HepG2 (cell line): Measurements from ENCODE around the gene OSR1. TPM values are rescaled to one million over a fixed set of nuclear protein-coding genes. Genes with fewer than 3 reads are reported as not detected.

Experiments
- ATAC-seq: fragments of 200-7000 bp; cut with Tn5 transposase; 3 replicates; pipeline ENCODE4 v1.9.1; 2020; ENCODE audit warnings: mild to moderate bottlenecking, moderate library complexity
- BruUV-seq: library from RNA; stranded (reverse); fragments of 400-500 nt; replicated peaks from 2 replicates; lab custom pipeline; 2021; lab: Mats Ljungman, UMichigan
- CTCF ChIA-PET: fragments of 300-600 bp; formaldehyde crosslinking; extraction: SDS; loops from one replicate; lab custom pipeline; 2021; ENCODE audit warnings: low total read pairs, inconsistent platforms, low intra/inter-chr PET ratio; lab: Yijun Ruan, JAX
- POLR2A ChIA-PET: fragments of 350-600 bp; sonication (Branson Sonifier 250); formaldehyde crosslinking; loops from one replicate; lab custom pipeline; 2020; ENCODE audit warnings: antibody characterized with exemption, inconsistent platforms; lab: Yijun Ruan, JAX
- DNase-seq: peaks from one replicate; pipeline ENCODE4 v3.0.0-alpha.2; 2015; ENCODE audit warnings: low spot score
- FAIRE-seq: peaks from 3 replicates; lab custom pipeline; 2011; peaks lifted over from hg19 to GRCh38; lab: Jason Lieb, UNC
- H2AFZ ChIP-seq: one replicate; pipeline ENCODE4 v1.6.1; 2011; ENCODE audit warnings: low read length, inconsistent platforms
- H3K27ac ChIP-seq: fragments of 300-600 bp; 3 replicates; pipeline ENCODE4 v1.8.0; 2011; ENCODE audit warnings: mixed run types, mild to moderate bottlenecking, mixed read lengths, low read length, inconsistent platforms; ENCODE audit not compliant: insufficient read depth; ENCODE audit errors: extremely low read length
- H3K27me3 ChIP-seq, 2 experiments: fragments of 200-600 bp in 1 of 2; 2 replicates in 1 of 2; 3 replicates in 1 of 2; pipeline versions ENCODE4 v1.6.0 to v1.8.0; 2011; ENCODE audit warnings: low read length in 2 of 2, mild to moderate bottlenecking in 2 of 2, moderate library complexity in 2 of 2, inconsistent platforms in 1 of 2; ENCODE audit not compliant: insufficient read depth in 2 of 2, control insufficient read depth in 1 of 2
- H3K36me3 ChIP-seq, 2 experiments: fragments of 200-600 bp in 1 of 2; replicated peaks in 1 of 2; 2 replicates in 1 of 2; 3 replicates in 1 of 2; pipeline versions ENCODE4 v1.5.1 to v1.8.0; 2011; ENCODE audit warnings: low read length in 2 of 2, inconsistent platforms in 1 of 2; ENCODE audit not compliant: insufficient read depth in 2 of 2, control insufficient read depth in 1 of 2
- H3K4me1 ChIP-seq: 2 replicates; pipeline ENCODE4 v1.5.1; 2012; ENCODE audit warnings: low read length, inconsistent platforms; ENCODE audit not compliant: insufficient read depth
- H3K4me2 ChIP-seq: 2 replicates; pipeline ENCODE4 v1.6.0; 2011; ENCODE audit warnings: low read depth, low read length, inconsistent platforms
- H3K4me3 ChIP-seq, 3 experiments: fragments of 200-600 bp in 1 of 3; sonication (generic), shearing (Covaris generic) in 1 of 3; replicated peaks in 1 of 3; 2 replicates each; pipeline ENCODE4 v1.5.1; 2011 to 2016; ENCODE audit warnings: low read length in 3 of 3, inconsistent platforms in 2 of 3, low read depth in 2 of 3, mild to moderate bottlenecking in 2 of 3, control low read depth in 1 of 3, mixed read lengths in 1 of 3; ENCODE audit not compliant: insufficient read depth in 1 of 3
- H3K79me2 ChIP-seq: one replicate; pipeline ENCODE4 v1.6.1; 2011; ENCODE audit warnings: low read length, inconsistent platforms; ENCODE audit not compliant: insufficient read depth
- H3K9ac ChIP-seq: 2 replicates; pipeline ENCODE4 v1.6.0; 2011; ENCODE audit warnings: mild to moderate bottlenecking, low read depth, low read length, inconsistent platforms; ENCODE audit not compliant: insufficient read depth
- H3K9me3 ChIP-seq: 2 replicates; pipeline ENCODE4 v1.5.1; 2012; ENCODE audit warnings: mild to moderate bottlenecking, low read length
- H4K20me1 ChIP-seq: 2 replicates; pipeline ENCODE4 v1.6.0; 2011; ENCODE audit warnings: inconsistent platforms, mild to moderate bottlenecking, low read length, moderate library complexity; ENCODE audit not compliant: insufficient read depth
- CEBPB ChIP-seq: IDR thresholded peaks from 2 replicates; pipeline ENCODE4 v1.6.1; 2011; ENCODE audit warnings: low read depth, low read length, improper control_type of control experiment, borderline replicate concordance
- GATA4 ChIP-seq: sonication (generic); IDR thresholded peaks from 2 replicates; pipeline ENCODE4 v1.6.1; 2016; ENCODE audit warnings: antibody characterized with exemption, low read depth, borderline replicate concordance
- MIER2 ChIP-seq: IDR thresholded peaks from 2 replicates; pipeline ENCODE4 v1.6.1; 2016; ENCODE audit warnings: missing biosample characterization, missing genetic modification reagents
- MIER3 ChIP-seq: IDR thresholded peaks from 2 replicates; pipeline ENCODE4 v1.6.1; 2016; ENCODE audit warnings: missing compliant biosample characterization, borderline replicate concordance
- PRDM15 ChIP-seq: sonication (generic); formaldehyde crosslinking; IDR thresholded peaks from 2 replicates; pipeline ENCODE4 v1.4.0; 2020; ENCODE audit warnings: missing genetic modification reagents
- RARA ChIP-seq: IDR thresholded peaks from 2 replicates; pipeline ENCODE4 v1.6.1; 2016; ENCODE audit warnings: missing genetic modification reagents, missing compliant biosample characterization
- SMAD9 ChIP-seq: sonication (generic); formaldehyde crosslinking; IDR thresholded peaks from 2 replicates; pipeline ENCODE4 v1.5.1; 2020; ENCODE audit warnings: mild to moderate bottlenecking, missing genetic modification reagents
- TRIM24 ChIP-seq: sonication (generic); formaldehyde crosslinking; IDR thresholded peaks from 2 replicates; pipeline ENCODE4 v1.8.0; 2022; ENCODE audit warnings: mild to moderate bottlenecking, missing genetic modification reagents
- ZNF589 ChIP-seq: sonication (generic); formaldehyde crosslinking; conservative IDR thresholded peaks from 2 replicates; pipeline ENCODE4 v1.8.0; 2022; ENCODE audit warnings: mild to moderate bottlenecking, moderate library complexity, missing genetic modification reagents
- ZNF691 ChIP-seq: sonication (generic); formaldehyde crosslinking; IDR thresholded peaks from 2 replicates; pipeline ENCODE4 v1.4.0; 2020; ENCODE audit warnings: missing genetic modification reagents, low read depth, mild to moderate bottlenecking, borderline replicate concordance
- ZNF747 ChIP-seq: sonication (generic); formaldehyde crosslinking; IDR thresholded peaks from 2 replicates; pipeline ENCODE4 v1.8.1; 2023; ENCODE audit warnings: missing genetic modification reagents, mild to moderate bottlenecking, borderline replicate concordance
- ZNF772 ChIP-seq: sonication (generic); formaldehyde crosslinking; IDR thresholded peaks from 2 replicates; pipeline ENCODE4 v1.5.0; 2020; ENCODE audit warnings: mild to moderate bottlenecking, missing genetic modification reagents
- ZSCAN12 ChIP-seq: sonication (generic); formaldehyde crosslinking; IDR thresholded peaks from 2 replicates; pipeline ENCODE4 v1.9.0; 2021; ENCODE audit warnings: mild to moderate bottlenecking, missing genetic modification reagents
- WGBS: methylation state at CpG from one replicate; pipeline ENCODE4 v1.1.6; 2017; ENCODE audit warnings: low lambda C conversion rate; 5-methylcytosine and 5-hydroxymethylcytosine counted together
- in situ Hi-C: cut with HindIII; loops from 2 replicates; pipeline ENCODE4 v1.10.0; 2017; ENCODE audit warnings: low pct_unique_long_range_greater_than_20kb; ENCODE audit not compliant: extremely low pct_ligation_motif_present
- intact Hi-C: fragments of 100-400 bp; cut with micrococcal nuclease; formaldehyde crosslinking; loops from one replicate; pipeline ENCODE4 v1.10.0; 2022; ENCODE audit not compliant: unreplicated experiment
- polyA plus RNA-seq, 8 experiments: library from polyadenylated mRNA; depleted of rRNA in 3 of 8; stranded (reverse) in 7 of 8; unstranded in 1 of 8; fragments of >200 nt; fragmentation: Illumina TruSeq in 4 of 8; extraction: Trizol in 4 of 8; gene quantifications; 2 replicates each; pipeline versions ENCODE4 v1.2.1 to v1.2.3, GENCODE V29; 2011 to 2016; ENCODE audit warnings: low read depth in 4 of 8, missing spikeins in 1 of 8, mixed read lengths in 1 of 8; ENCODE audit not compliant: insufficient read depth in 1 of 8
- total RNA-seq, 5 experiments: library from RNA; depleted of rRNA; stranded (reverse); fragments of >200 nt; fragmentation: Illumina TruSeq; extraction: Trizol; gene quantifications; 2 replicates each; pipeline ENCODE4 v1.2.3, GENCODE V29; 2016; ENCODE audit warnings: low read depth in 1 of 5

The OSR1 gene
- total and polyA plus RNA-seq, 2 of the 13 experiments (the other 11 are each of a cell fraction or from before 2014, with no cell fraction given): 0.63 to 1.1 TPM

GRCh38 chr2:19367326-19367725 is 8.9 kb upstream of the OSR1 start:
- H3K4me3 ChIP-seq: no peak overlapping the region
- CTCF ChIA-PET: no interaction called here
- no peak overlapping the region for H2AFZ ChIP-seq
- 2% methylated on average over 5 of the region's 5 CpGs for WGBS
- no peak for ATAC-seq
- no TSS peak for BruUV-seq
- POLR2A ChIA-PET: no interaction called here
- no peaks in the 10 kb centered on the region for H4K20me1 ChIP-seq
- no peaks in the 10 kb centered on the region for H3K36me3 ChIP-seq
- H3K79me2 ChIP-seq: no peaks in the 10 kb centered on the region
- FAIRE-seq: no peak
- no peaks in the 10 kb centered on the region for H3K9me3 ChIP-seq
- H3K27ac ChIP-seq: no peak overlapping the region
- TF ChIP-seq CEBPB: 0 out of 2 replicates have a peak, but pooled peaks have one; percentile 13
- no peak for TF ChIP-seq PRDM15 (CRISPR knock-in tag)
- in situ Hi-C loops: loop anchor here (10.0 kb wide), 2 partner anchors 207 to 483 kb away; no protein-coding TSS in a partner anchor
- H3K27me3 ChIP-seq: peaks cover 9 to 49% of the 10 kb centered on the region in 2 experiments
- intact Hi-C loops: loop anchor here (5.0 to 10.0 kb wide), 2 partner anchors 140 to 253 kb away; no protein-coding TSS in a partner anchor
- H3K9ac ChIP-seq: no peak overlapping the region
- no peak overlapping the region for H3K4me2 ChIP-seq
- peaks cover 11% of the 10 kb centered on the region; the same call in 1 of the 2 replicates for H3K4me1 ChIP-seq
- DNase-seq: no peak

GRCh38 chr2:19365126-19365525 is 6.7 kb upstream of the OSR1 start:
- peaks cover 9 to 68% of the 10 kb centered on the region in 2 experiments for H3K27me3 ChIP-seq
- ChIA-PET CTCF (no interaction called here), POLR2A (no interaction called here)
- no peak overlapping the region for H3K4me3 ChIP-seq
- H3K36me3 ChIP-seq: no peaks in the 10 kb centered on the region
- H3K9me3 ChIP-seq: no peaks in the 10 kb centered on the region
- H4K20me1 ChIP-seq: no peaks in the 10 kb centered on the region
- BruUV-seq: no TSS peak
- in situ Hi-C loops: loop anchor here (10.0 kb wide), 2 partner anchors 210 to 480 kb away; no protein-coding TSS in a partner anchor
- ATAC-seq (no peak), DNase-seq (no peak), FAIRE-seq (no peak)
- 9% methylated on average over 3 of the region's 3 CpGs for WGBS
- no peaks in the 10 kb centered on the region for H3K79me2 ChIP-seq
- peaks cover 19% of the 10 kb centered on the region for H3K4me1 ChIP-seq
- intact Hi-C loops: loop anchor here (5.0 to 10.0 kb wide), 2 partner anchors 142 to 250 kb away; no protein-coding TSS in a partner anchor
- H3K27ac ChIP-seq: no peak overlapping the region
- no peak overlapping the region for H2AFZ ChIP-seq
- no peak overlapping the region for H3K9ac ChIP-seq
- H3K4me2 ChIP-seq: no peak overlapping the region
- no peak for TF ChIP-seq TRIM24 (CRISPR knock-in tag)
- TF ChIP-seq RARA (CRISPR knock-in tag): no peak
- no peak for TF ChIP-seq MIER3 (CRISPR knock-in tag)
- no peak for TF ChIP-seq ZNF691
- TF ChIP-seq ZNF589: no peak
- TF ChIP-seq ZNF747 (CRISPR knock-in tag): no peak
- TF ChIP-seq ZNF772 (CRISPR knock-in tag): no peak
- no peak for TF ChIP-seq MIER2 (CRISPR knock-in tag)
- no peak for TF ChIP-seq ZSCAN12 (CRISPR knock-in tag)
- no peak for TF ChIP-seq SMAD9 (CRISPR knock-in tag)
- TF ChIP-seq GATA4: no peak
